ENCODE data around the gene KRTAP4-2.
"Not testable (repeated sequence)": the region's sequence is repeated elsewhere in the genome, so short reads cannot be mapped to it uniquely, and the experiment has no call there.

The KRTAP4-2 gene

DNA sequence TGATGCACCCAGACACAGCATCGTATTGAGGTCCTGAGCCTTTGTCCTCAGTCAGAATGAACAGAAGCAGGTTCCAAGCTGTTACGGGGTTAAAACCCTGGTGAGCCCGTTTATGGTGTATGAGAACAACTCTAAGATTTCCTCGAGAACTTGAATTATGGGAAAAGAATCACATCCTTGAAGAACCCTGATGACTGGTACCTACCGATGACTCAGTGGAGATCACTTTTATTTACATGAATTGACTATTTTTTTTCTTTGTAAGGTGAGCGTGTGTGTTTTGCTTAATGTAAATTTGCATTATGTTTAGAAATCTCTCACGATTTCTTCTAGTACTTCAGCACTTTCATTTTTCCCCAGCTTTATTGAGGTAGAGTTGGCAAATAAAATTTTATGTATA is 14.2 kb downstream of the KRTAP4-2 start:
- no peak for DNase-seq (ENCODE audit: extremely low read depth in 1 of 2, low read depth in 1 of 2)

DNA sequence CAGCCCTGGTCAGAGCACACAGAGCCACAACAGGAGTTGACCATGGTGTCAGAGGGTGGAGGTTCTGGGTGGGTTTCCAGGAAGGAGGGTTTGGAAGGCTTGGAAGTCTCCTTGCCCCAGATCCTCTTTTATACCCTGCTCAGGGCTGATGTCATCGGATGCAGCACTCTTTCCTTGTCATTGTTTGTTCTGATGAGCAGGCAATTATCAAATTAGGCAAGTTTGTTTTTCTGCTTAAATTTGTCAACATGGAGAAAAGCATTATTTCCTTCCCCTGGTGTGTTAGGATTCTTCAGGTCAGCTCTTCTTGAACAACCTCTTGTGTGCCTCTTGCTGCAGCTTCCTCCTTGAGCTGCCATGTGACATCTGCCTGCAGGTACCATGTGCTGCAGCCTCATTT is 17.4 kb downstream of the KRTAP4-2 start, which contains the start of gene KRTAP4-4:
TSS of gene KRTAP4-4 (minus strand) at position 101 of the 400 bp plus-strand sequence. CDS start at position 44, 57 bp downstream.
- no peak for DNase-seq (ENCODE audit: extremely low read depth in 1 of 2, low read depth in 1 of 2)

DNA sequence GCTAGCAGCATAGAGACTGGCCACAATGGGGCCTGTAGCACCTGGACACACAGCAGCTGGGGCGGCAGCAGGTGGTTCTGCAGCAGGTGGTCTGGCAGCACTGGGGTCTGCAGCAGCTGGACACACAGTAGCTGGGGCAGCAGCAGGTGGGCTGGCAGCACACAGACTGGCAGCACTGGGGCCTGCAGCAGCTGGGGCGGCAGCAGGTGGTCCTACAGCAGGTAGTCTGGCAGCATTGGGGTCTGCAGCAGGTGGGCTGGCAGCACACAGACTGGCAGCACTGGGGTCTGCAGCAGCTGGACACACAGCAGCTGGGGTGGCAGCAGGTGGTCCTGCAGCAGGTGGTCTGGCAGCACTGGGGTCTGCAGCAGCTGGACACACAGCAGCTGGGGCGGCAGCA is 17.8 kb downstream of the KRTAP4-2 start:
- not testable (repeated sequence) for DNase-seq (ENCODE audit: extremely low read depth in 1 of 2, low read depth in 1 of 2)

DNA sequence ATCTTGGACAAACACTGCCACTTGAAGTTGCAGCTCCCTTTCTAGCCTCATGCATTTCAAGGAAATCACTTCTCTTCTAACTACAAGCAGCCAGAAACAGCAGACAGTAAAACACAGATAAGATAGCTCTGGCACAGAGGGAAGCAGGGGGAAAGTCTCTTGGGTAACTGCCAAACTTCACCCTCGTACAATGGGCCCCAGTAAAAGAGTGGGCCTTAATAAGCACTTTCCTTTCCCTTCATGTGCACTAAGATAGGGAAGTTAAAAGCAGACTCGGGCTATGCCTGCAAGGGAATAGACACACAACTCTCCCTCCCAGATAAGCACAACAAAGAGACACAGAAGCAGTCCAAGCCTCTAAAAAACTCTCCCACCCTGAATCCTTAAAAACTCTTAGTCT is 24.2 kb downstream of the KRTAP4-2 start:
- DNase-seq (ENCODE audit: extremely low read depth in 1 of 2, low read depth in 1 of 2): no peak

DNA sequence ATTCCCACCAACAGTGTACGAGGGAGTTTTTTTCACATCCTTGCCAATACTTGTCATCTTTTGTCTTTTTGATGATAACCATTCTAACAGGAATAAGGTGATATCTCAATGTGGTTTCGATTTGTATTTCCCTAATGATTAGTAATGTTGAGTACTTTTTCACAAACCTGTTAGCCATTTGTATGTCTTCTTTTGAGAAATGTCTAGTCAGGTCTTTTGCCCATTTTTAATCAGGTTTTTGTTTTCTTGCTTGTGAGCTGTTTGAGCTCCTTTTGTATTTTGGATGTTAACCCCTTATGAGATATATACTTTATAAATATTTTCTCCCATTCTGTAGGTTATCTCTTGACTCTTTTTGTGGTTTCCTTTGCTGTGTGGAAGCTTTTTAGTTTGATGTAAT is 26.5 kb downstream of the KRTAP4-2 start:
- no peak for DNase-seq (ENCODE audit: extremely low read depth in 1 of 2, low read depth in 1 of 2)

DNA sequence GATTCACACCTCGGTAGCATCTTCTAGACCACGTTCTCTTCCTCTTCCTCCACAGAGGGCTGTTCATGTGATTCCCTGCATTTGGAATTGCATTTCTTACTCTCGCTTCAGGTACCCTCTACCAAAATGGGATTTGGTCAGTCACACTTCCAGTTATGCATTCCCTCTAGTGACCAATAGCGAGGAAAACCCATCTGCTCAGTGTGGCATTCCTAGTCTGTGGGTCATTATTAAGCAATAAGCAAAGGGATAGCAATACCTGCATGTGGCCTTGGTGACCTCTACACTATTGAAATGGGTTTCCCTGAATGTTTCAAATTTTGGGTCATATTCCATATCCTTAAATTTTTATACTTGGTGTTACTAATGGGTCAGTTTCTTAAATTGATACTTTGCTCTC is 28.0 kb downstream of the KRTAP4-2 start:
- no peak for DNase-seq (ENCODE audit: extremely low read depth in 1 of 2, low read depth in 1 of 2)

DNA sequence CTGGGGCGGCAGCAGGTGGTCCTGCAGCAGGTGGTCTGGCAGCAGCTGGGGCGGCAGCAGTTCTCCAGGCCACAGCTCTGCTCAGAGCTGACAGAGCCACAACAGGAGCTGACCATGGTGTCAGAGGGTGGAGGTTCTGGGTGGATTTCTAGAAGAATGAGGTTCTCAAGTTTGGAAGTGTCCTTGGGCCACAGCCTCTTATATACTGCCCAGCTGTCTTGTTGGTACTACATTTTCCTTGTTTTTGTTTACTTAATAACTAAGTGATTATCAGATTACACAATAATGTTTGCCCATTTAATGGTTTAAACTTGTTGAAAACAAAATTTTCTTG is 28.4 kb downstream of the KRTAP4-2 start, which contains the start of gene KRTAP4-5:
TSS of gene KRTAP4-5 (minus strand) at position 174 of the 334 bp plus-strand sequence. CDS start at position 116, 58 bp downstream.
- no peak for DNase-seq (ENCODE audit: extremely low read depth in 1 of 2, low read depth in 1 of 2)

DNA sequence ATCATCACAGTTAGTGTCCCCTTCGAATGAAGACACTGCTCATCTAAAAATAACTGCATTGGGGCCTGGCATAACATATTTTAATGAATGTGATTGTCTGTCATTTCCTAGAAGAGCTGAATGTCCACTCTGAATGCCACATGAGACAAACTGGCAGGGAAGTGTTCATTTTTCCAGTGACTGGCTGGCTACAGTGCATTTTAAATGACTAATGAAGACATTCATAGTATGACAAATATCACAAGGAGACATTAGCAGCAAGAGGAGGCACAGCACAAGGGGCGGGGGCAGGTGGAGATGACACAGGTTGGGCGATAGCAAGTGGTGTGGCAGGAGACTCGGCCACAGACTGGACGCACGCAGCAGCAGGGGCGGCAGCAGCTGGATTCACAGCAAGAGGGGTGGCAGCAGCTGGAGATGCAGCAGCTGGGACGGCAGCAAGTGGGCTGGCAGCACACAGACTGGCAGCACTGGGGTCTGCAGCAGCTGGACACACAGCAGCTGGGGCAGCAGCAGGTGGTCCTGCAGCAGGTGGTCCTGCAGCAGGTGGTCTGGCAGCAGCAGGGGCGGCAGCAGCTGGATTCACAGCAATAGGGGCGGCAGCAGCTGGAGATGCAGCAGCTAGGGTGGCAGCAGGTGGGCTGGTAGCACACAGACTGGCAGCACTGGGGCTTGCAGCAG is 28.9 kb downstream of the KRTAP4-2 start:
- DNase-seq (ENCODE audit: extremely low read depth in 1 of 2, low read depth in 1 of 2): not testable (repeated sequence)

DNA sequence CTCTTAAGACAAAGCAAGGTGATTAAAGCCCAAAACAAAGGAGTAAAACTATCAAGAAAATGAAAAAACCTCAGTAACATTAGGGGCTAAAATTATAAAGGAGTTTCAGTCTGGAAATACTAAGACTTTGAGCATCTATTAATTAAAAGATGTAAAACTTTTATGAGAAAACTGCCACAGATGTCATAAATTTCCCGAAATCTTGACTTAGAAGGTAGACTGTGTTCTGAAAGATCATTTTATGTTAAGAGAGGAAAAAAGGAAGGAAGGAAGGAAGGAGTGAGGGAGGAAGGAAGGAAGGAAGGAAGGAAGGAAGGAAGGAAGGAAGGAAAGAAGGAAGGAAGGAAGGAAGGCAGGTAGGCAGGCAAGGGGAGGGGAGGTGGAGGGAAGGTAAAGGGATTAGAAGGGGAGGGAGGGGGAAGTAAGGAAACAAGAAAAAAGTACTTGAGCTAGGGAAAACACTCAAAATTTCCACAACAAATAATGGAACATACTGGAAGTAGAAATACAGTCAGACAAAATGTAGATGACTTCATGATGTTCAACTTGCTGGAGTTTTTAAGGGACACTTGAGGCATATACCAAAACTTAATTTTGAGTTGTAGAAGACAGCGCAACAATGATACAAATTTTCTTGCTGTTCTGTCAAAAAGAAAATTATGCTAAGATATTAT is 30.4 kb downstream of the KRTAP4-2 start:
- DNase-seq (ENCODE audit: extremely low read depth in 1 of 2, low read depth in 1 of 2): no peak

DNA sequence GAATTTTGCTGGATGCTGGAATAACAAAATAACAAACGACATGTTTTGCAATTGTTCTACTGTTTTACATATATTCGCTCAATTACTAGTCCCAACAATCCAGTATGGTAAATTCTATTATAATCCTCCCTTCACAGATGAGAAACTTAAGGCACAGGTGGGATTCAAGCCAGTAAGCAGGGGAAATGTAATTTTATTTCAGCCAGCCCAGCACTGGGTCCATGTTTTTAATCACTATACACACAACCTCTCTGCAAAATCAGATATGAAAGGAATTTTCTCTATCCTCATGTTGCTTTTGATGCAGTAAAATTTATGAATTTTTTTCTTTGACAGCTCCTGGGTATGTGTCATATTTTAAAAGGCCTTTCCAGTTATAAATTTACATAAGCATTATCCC is 32.8 kb downstream of the KRTAP4-2 start:
- no peak for DNase-seq (ENCODE audit: extremely low read depth in 1 of 2, low read depth in 1 of 2)

DNA sequence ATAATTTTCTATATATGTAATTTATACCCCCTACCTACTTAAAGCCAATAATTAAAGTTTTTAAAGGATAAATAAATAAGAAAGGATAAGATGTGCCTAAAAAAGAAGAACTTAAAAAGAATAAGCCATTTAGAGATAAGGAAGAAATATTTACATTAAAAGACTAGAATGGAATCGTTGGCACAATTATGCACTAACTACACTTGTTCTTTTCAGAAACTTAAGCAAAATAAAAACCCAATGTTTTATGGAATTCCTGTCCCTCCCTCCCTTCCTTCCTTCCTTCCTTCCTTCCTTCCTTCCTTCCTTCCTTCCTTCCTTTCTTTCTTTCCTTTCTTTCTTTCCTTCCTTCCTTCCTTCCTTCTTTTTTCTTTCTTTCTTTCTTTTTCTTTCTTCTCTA is 33.2 kb downstream of the KRTAP4-2 start:
- no peak for DNase-seq (ENCODE audit: extremely low read depth in 1 of 2, low read depth in 1 of 2)

DNA sequence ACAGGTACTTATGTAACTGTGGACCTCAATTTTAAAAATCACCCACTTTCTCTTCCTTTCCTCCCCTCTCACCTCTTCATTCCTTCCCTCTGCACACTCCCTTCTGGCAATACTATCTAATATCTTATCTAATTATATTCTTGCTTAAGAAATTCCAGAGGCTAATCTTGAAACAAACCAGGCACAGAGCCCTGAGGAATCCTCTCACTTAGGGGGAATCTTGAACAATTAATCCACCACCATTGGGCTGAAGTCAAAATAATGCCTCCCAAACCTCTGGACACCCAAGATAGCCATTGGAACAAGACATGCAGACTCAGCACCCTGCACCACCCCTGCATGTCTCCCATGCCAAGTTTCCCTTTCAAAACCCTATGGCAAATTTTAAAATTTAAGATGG is 36.7 kb downstream of the KRTAP4-2 start:
- no peak for DNase-seq (ENCODE audit: extremely low read depth in 1 of 2, low read depth in 1 of 2)

DNA sequence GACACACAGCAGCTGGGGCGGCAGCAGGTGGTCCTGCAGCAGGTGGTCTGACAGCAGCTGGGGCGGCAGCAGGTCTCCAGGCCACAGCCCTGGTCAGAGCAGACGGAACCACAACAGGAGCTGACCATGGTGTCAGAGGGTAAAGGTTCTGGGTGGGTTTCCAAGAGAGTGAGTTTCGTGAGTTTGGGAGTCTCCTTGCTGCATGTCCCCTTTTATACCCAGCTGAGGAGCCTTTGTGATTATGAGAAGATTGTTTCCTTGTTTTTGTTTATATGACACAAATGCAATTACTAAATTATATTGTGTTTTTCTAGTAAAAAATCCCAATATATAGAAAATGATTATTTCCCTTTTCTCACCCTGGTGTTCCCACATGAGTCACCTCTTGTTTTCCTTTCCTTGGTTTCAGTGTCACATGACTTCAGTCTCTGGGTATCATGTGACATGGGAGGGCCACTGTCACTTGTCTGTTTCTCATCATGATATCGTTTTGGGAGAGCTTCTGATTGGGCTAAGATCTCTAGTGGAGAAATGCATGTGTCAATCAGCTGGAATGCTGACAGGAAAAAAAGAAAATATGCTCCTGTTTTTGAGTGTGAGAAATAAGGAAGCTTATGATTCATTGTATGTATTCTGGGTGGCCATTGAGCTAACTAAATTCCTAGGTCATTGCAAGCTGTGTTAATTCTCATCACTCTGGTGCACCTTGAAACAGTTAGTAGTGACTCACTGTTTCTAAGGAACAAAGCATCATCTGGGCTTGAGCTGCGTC is 37.5 kb downstream of the KRTAP4-2 start, which contains the start of gene KRTAP4-6:
TSS of gene KRTAP4-6 (minus strand) at position 185 of the 772 bp plus-strand sequence. CDS start at position 128, 57 bp downstream.
- no peak for DNase-seq (ENCODE audit: extremely low read depth in 1 of 2, low read depth in 1 of 2)

DNA sequence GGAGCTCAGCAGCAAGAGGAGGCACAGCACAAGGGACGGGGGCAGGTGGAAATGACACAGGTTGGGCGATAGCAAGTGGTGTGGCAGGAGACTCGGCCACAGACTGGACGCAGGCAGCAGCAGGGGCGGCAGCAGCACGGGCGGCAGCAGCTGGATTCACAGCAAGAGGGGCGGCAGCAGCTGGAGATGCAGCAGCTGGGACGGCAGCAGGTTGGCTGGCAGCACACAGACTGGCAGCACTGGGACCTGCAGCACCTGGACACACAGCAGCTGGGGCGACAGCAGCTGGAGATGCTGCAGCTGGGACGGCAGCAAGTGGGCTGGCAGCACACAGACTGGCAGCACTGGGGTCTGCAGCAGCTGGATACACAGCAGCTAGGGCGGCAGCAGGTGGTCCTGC is 38.2 kb downstream of the KRTAP4-2 start:
- DNase-seq (ENCODE audit: extremely low read depth in 1 of 2, low read depth in 1 of 2): not testable (repeated sequence)

DNA sequence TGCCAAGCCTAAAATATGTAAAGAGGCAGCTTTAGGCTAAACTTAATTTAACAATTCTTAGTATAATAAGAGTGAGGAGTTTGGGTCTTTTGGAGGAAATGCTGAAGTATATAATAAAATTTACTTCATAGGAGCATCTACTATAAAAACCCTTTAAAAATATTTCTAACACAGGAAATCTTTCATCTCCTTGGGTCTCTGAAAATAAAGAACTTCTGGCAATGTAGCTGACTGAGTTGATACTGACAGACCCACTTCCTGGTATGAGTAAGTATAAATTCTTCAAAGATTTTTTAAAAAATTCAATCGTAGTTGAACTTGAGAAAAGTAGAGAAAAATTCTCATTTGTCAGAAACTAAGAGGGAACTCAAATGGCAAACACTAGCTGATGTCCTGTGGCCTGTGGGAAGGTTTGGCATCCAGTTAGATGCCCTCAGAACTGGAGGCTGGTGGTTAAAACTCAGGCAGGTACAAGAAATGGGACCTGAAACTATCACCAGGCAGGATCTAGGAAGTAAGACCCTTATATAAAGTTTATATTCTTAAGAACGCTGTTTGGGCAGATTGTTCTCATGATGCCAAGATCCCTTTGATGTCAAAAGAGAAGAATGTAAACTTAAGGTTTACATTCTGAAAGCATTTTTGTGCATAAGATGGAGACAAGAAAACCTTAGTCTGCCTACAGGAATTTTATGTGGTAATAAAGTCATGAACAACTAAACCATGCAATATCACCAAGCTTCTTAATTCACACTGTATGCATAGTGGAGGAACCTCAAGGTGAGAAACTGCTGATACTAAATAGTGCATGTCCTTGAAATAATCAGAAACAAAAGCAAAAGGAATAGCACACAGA is 43.9 kb downstream of the KRTAP4-2 start:
- no peak for DNase-seq (ENCODE audit: extremely low read depth in 1 of 2, low read depth in 1 of 2)

DNA sequence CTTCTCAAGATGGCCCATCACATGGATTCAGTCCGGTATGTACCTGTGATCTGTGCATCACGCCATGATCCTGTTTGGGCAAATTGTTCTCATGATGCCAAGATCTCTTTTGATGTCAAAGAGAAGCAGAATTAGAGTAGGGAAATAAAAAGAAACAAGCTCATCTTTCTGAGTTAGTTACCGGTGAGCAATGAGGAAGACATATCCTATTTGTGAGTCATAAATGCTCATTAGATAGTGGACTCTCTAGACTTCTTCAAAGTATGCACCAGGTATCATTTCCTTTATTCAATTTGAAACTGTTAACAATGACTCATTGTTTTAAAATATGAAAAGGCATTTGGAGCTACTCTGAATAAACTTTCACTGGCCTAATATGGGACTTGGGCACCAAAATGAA is 46.0 kb downstream of the KRTAP4-2 start:
- no peak for DNase-seq (ENCODE audit: extremely low read depth in 1 of 2, low read depth in 1 of 2)

All from stimulated activated CD8-positive, alpha-beta memory T cell treated with anti-CD3 and anti-CD28 coated beads, Interleukin-7, amount 100 ng/mL, for 48 hours (primary cell).